Hepatocyte (in vitro differentiated cells): ENCODE data around the gene IFI30.

Experiments used
- EZH2 ChIP-seq: fragments of 200-600 bp; sonication (generic); IDR thresholded peaks from 2 replicates; pipeline ENCODE4 v1.6.1; 2016; ENCODE audit warnings: antibody characterized with exemption, mild to moderate bottlenecking, borderline replicate concordance
- TF ChIP-seq, protein P1 (sequence below): fragments of 200-600 bp; sonication (generic); IDR thresholded peaks from 2 replicates; pipeline ENCODE4 v1.5.1; 2016; ENCODE audit warnings: antibody characterized with exemption, mild to moderate bottlenecking; ENCODE audit not compliant: poor library complexity

DNA sequence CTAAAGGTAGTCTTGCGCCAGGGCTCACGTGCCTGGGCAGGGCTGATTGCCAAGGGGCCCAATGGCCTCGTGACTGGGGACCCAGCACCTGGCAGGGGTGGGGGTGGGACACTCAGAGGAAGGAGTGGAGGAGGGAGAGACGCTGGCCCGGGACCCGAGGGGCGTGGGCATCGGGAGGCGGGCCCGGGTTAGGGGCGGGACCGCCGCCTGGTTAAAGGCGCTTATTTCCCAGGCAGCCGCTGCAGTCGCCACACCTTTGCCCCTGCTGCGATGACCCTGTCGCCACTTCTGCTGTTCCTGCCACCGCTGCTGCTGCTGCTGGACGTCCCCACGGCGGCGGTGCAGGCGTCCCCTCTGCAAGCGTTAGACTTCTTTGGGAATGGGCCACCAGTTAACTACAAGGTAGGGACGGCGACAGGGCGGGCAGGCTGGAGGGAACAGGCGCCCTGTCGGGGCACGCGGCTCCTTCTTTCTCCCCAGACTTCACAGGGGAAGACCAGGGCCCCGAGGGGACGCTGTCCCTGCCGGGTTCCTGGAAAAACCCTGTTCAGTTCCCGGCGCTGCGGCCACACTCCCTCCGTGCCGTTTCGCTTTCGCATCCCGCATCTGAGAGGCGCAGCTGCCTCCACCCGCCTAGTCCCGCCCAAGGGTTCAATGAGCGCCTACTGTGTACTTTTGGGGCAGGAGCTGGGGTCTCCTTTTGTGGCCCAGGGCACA is at the start of gene IFI30:
- no peak for TF ChIP-seq EZH2
- TF ChIP-seq, protein P1, sequence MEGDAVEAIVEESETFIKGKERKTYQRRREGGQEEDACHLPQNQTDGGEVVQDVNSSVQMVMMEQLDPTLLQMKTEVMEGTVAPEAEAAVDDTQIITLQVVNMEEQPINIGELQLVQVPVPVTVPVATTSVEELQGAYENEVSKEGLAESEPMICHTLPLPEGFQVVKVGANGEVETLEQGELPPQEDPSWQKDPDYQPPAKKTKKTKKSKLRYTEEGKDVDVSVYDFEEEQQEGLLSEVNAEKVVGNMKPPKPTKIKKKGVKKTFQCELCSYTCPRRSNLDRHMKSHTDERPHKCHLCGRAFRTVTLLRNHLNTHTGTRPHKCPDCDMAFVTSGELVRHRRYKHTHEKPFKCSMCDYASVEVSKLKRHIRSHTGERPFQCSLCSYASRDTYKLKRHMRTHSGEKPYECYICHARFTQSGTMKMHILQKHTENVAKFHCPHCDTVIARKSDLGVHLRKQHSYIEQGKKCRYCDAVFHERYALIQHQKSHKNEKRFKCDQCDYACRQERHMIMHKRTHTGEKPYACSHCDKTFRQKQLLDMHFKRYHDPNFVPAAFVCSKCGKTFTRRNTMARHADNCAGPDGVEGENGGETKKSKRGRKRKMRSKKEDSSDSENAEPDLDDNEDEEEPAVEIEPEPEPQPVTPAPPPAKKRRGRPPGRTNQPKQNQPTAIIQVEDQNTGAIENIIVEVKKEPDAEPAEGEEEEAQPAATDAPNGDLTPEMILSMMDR, result no peak
